HL-60/S4 treated with retinoic acid at 250 ng/mL for 4 days and 3 days (cell line): ENCODE measurements around the gene SECTM1.

Source experiments
- in situ Hi-C: fragments of 300-500 bp; cut with MboI; formaldehyde crosslinking; loops from 2 replicates; pipeline ENCODE4 v1.7.0; 2022; ENCODE audit warnings: low sequenced_read_pairs

SECTM1 gene

DNA sequence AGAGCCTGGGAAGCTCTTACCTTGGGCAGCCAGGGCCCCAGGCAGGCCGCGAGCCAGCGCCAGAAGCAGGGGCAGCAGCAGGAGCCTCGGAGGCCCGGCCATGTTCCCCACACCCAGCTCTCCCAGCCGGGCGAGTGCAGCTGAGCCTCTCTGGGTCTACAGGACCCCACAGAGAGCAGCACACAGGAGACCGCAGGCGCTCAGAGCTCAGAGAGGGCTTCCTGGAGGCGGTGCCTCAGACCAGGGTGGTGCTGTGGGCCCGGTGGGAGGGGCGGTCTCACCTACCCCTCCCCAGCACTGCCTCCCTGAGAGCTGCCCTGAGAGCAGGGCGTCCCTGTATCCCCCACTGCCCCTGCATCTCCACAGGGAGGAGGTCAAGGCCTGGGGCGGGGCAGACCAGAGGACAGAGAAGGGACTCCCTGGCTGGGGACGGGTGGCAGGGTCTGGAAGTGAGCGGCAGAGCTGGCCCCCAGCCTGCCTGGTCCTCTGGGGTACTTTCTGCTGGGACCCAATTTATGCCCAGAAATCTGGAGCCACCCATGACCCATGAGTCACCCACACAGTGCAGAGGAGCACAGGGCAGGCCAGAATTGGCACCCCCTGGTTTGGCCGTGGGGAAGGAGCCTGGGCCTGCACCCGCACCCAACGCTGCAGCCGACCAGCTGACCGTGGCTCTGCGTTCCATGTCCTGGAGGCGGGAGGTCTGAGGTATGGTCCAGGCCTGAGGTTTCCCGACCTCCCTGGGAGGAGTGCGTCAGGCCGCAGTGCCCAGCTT lies 16.0 kb downstream of the SECTM1 start, which contains the start of gene CD7:
CD7 (minus strand) TSS at position 215 of the 775 bp plus-strand sequence; CDS start at position 102, 113 bp downstream.
- in situ Hi-C loops, result no loop called here

DNA sequence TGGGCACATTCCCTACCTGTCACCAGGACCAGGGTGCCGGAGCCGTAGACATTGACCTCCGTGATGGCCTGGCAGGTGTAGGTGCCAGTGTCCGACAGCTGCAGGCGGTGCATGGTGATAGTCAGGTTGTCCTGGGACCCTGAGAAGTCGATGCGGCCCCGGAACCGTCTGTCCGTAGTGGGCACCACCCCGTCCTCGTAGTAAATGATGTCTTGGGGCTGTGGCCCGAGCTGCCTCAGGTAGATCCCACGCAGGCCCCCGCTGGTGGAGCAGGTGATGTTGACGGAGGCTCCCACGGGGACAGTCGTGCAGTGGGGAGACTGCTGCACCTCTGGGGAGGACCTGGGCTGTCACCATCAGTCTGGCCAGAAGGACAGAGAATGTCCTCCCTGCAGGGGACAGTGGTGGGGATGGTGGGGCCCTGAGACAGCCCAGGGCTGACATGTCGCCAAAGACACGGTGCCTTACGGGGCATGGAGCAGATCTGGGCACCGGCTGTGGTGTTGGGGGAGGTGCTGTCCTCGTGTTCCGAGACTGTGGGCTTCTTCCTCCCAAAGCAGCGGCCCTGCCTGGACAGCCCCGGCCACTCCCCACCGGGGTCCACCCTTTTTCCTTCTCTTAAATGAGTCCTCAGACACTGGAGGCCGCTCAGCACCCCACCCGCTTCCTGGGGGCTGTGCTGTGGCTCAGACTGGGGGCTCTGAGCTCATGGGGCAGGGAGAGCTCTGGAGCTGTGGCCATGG lies 16.7 kb downstream of the SECTM1 start:
- in situ Hi-C loops, result no loop called here

DNA sequence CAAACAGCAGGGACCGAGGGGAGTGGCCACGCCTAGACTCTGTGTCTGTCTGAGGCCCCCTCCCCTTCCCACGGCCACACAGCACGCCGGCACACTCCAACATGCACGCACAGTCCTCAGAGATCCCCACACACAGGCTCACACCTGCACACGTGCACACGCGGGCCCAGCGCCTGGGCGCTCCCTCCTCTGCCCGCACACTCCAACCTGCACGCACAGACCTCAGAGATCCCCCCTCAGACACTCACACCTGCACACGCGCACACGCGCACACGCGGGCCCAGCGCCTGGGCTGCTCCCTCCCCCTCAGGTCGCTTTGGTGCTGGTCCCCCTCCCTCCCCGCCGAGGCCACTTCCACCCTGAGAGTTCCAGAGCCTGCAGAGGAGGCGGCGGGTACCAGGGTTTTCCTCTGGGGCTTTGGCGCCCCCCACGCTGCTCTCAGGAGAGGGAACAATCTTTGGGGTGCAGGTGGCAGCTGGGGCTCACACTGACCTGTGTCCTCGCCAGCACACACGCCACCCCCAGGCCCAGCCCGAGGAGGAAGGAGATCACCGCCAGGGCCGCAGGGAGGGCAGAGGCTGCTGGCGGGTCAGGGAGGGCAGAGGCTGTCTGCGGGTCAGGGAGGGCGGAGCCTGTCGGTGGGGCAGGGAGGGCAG lies 17.7 kb downstream of the SECTM1 start:
- in situ Hi-C loops, result no loop called here

DNA sequence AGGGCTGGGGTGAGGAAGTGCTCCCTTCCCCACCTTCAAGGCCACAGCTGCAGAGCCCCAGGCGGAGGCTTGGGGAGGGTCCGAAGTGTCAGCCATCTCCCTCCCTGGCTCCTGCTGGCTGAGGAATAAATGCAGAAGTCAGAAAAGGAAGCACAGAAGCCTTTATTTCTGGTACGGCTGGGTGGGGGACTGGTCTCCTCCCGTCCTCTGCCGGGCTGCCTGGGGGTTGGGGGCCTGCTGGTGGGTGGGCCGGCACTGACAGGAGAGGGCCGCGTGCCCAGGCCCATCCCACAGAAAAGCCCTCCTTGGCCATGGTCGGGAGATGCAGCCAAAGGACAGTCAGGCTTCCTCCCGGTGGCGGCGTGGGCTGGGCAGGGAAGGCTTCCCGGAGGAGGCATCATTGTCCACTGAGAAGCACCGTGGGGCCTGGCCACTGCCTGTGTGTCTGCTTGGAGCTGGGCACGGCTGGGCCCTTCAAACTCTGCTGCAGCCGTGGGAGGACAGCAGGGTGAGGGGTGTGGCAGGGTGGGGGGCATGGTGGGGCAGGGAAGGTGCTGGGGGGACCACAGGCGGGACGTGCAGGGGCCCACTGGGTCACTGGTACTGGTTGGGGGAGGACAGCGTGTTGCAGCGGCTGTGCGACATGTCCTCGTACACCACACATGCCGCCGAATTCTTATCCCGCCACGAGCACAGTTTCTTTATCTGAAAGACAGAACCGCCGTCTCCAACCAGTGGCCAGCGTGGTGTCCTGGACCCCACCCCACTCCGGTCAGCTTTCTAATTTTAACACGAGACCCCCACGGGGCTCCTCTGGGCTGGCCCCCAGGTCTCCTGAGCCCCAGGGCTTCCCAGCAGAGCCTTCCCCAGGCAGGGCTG lies 18.6 kb downstream of the SECTM1 start:
- in situ Hi-C loops, result no loop called here

DNA sequence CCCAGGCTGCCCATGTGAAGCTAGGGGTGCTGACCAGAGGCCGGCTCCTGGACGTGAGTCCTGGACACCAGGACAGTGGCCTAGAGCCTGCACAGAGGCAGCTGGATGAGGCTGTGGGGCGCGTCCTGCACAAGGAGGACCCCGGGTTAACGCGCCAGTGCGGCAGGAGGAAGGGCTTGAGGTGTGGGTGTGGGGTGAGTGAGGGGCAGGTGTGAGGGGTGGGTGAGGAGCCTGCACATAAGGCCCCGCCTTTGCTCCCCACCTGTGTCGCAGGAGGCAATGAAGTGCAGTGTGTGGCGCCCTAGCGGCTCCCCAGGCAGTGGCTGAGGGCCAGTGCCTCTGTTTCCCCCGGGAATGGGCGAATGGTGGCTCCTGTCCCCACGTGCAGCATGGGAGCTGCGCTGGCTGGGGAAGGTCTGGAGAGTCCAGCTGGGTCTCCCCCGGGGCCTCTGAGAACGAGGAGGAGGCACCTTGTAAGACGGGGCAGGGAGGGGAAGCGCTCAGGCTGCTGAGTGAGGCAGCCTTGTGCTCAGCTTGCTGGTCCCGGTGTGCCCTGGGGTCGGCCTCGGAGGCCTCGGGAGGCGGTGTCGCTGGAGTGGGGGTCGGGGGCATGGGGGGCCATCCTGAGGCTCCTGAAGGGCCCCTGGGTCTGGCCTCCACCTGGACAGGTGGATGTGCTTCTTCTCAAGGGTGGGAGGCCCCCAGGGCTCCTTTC lies 19.4 kb downstream of the SECTM1 start:
- in situ Hi-C loops, result no loop called here

DNA sequence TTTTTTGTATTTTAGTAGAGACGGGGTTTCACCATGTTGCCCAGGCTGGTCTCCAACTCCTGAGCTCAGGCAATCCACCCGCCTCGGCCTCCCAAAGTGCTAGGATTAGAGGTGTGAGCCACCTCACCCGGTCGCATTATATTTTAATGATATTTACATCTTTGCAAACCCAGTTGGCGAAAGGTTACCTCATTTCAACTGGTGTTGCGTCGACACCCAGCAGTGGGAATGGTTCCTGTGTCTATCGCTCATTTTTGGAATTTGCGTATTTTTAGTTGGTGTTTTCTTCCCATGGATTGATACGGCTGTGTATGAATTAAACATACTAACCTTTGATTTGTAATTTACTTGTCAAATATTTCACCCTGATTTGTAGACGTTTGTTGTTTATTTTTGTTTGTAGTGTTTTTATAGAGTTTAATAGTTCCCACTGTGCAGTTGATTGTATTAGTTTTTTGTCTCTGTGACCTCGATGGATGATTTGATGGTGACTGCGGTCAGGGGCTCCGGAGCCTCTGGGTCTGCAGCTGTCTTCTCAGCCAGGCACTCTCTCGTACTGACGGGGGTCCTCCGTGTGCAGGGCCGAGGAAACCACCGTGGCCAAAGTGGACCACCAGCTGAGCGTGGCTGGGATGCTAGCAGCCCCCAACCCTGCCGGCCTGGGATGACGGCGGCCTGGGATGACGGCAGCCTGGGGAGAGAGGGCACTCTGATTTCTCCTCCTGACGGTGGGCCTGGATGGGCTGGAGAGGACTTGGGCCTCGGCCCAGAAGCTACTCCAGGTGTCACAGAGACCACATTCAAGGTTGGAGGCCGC lies 20.2 kb downstream of the SECTM1 start:
- in situ Hi-C loops, result no loop called here

DNA sequence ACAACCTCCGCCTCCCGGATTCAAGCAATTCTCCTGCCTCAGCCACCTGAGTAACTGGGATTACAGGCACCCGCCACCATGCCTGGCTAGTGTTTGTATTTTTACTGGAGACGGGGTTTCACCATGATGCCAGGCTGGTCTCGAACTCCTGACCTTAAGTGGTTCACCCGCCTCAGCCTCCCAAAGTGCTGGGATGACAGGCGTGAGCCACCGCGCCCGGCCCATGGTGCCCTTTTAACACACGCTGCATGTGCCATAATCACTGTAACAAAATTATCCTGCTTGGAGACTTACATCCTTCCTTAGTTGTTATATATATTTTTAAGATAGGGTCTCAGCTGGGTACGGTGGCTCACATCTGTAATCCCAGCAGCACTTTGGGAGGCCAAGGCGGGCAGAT lies 21.6 kb downstream of the SECTM1 start:
- in situ Hi-C loops, result no loop called here

DNA sequence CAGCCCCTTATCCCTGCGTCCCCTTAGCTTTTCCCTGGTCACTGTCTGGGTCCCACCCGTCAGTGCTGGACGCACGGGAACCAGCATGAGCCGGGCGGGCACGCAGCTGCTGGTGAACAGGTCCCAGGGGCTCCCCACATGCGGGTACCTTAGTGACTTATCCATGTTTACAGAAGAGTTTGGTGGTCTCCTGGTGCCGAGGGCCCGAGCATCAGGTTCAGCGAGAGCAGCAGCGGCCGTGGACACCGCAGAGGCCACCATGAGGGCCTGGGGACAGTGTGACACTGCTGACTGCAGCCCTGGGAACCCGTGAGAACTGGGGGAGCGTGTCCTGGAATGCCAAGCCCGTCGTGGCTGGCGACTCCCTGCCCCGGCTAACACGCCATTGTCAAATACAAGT lies 22.7 kb downstream of the SECTM1 start:
- in situ Hi-C loops, result no loop called here

DNA sequence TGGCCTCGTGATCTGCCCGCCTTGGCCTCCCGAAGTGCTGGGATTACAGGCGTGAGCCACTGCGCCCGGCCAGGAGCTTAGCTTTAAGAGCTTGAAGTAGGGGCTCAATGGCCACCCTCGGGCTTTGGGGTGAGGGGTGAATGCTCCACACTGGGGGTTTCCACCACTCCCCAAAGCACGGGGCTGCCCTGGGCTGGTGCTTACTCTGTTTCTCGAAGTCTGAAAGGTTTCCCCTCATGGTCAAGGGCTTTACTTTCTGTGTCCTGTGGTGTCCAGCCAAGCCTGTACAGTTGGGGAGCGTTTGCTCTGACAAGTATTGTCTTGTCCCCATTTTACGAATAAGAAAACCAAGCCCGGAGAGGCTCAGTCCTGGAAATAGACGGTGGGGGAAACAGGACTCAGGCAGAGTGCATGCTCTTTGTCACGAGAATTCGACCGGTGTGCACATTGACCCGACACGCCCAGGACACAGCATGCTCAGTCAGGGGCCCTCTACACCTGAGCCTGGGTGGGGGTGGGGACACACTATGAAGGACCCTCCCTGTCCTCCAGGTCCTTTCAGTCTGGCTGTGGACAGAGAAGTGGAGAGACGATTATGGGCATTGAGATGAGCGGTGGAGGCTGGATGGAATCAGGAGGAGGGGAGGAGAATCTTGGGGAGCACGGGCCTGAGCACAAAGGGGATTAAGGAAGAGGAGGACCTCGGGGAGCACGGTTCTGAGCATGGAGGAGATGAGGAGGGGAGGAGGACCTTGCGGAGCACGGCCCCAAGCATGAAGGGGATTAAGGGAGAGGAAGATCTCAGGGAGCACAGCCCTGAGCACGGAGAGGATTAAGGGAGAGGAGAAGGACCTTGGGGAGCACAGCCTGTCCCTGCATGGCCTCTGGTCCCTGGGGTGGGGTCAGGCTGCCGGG lies 23.7 kb downstream of the SECTM1 start:
- in situ Hi-C loops, result no loop called here

DNA sequence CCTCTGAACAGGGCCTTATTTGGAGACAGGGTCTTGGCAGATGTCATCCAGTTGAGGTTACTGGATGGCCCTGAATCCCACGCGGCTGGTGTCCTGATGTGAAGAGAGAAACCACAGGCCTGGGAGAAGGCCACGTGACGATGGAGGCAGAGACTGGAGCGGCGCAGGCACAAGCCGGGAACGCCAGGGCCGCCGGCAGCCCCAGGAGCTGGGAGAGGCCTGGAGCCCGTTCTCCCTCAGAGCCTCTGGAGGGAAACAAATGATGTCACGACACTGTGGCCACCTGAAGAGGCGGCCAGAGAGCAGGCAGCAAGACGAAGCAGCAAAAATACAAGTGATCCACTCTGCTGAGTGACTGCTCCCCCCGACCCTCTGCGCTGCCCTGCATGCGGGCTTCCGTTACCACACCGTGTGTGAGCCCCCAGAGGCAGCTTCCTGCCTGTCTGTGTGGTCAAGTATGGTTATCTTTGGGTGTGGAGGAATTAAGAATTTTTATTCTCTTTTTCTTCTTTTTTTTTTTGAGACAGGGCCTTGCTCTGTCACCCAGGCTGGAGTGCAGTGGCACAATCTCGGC lies 27.8 kb downstream of the SECTM1 start:
- in situ Hi-C loops, result no loop called here

DNA sequence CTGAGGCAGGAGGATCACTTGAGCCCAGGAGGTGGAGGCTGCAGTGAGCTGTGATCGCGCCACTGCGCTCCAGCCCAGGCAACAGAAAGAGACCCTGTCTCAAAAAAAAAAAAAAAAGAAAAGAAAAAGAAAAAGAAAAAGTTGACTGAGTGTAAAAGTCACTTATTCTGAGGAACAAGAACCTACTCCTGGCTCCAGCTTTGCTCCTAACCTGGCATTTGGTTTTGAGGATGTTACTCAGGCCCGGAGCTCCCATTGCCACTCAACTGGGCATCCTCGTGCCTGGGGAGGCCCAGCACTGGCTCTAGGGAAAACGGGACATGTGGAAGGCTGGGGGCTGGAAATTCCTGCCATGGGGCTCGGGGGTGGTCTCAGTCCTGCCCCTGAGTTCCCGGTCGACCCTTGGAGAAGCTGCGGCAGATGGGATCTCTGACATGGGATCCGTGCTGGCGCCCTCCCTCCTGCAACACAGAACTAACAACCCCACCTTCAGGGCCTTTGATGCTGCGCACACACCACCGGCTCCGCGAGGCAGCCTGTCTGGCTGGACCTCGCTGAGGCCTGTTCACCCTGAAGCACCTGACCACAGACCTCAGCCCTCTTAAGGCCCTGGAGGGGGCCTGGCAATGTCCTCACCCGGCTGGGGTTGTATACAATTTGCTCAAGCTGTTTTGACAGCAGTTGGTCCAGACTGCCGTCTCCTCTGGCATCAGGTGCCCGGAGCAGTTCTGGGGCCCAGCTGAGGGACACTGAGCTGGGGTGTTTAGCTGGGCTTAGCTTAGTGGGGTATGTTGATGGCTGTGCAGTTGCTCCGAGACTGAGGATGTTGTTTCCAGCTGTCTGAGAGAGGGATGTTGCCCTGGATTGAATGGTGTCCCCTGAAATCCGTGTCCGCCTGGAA lies 28.5 kb downstream of the SECTM1 start:
- in situ Hi-C loops, result no loop called here

DNA sequence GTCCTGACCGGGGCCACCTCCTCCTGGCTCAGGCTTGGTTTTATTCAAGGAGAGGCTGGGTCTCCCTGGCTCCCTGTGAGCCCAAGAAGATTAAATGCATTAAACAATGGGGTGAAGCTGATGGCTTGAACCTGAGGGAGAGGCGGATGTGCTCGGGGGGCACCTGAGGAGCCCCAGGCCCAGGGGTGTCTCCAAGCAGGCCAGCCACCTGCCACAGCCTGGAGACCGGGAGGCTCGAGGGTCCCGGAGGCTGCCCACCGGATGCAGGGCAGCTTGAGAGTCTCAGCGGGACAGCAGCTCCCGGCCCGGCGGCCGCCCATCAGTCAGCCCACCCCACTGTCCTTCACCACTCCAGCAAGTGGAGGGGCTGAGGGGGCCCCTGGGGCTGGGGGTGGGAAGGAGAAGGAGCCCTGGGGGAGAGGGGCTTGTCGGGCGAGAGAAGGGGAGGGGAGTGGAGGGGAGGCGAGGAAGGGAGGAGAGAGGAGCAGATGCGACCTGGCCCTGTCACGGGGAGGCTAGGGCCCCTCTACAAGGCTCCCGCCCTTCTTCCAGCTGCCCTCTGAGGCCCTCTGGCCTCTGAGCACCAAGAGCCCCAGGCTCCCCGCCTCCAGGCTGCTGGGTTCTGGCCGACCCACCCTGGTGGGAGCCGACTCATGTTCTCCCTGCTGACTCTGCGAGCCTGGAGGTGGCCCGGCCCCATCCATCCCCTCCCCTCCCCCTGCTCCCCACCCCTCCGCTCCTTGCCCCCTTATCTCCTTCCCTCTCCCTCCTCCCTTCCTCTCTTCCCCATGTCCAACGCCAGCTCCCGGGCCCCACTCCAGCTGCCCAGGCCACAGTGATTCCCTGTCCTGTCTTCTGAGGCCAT lies 29.4 kb downstream of the SECTM1 start:
- in situ Hi-C loops, result no loop called here

DNA sequence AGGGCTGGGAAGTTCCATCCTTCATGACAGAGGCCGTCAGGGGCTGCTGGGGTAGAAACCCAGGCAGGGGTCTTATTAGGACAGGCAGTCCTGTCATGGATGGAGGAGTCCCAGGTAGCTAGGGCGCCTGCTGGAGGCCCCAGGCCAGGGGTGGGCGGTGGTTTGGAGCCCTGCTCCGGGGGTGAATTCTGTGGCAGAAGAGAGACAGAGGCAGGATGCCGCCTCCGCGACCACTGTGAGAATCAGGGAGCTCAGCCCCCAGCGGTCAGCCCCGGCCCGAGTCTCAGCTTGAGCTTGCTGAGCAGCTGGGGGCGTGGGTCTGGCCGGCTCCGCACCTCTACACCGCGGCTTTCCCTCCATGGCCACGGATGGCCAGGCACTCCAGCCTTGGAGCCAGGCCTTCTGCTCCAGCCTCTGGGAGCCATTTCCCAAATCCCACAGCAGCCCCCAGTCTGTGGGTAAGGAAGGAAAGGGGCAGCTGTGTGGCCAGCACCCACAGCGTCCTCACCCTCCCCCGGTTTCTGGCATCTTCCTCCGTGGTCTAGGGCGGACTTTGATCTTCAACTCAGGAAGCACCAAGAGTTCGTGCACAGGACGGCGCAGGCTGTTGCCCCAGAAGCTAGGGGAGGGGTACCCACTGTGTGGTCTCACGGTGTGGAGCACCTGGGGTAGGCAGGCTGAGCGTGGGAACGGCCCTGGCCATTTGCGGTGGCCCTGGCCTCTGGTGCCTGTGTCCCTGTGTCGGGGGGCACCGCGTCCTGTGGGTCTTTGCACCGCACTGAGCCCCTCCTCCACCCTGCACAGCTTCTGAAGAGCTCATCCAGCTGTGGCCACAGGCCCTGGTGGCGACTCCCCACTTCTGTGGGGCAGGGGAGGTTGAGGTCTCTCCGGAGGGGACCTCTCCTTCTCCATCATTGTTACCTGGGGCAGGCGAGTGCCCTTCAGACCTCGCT lies 30.3 kb downstream of the SECTM1 start:
- in situ Hi-C loops, result no loop called here

DNA sequence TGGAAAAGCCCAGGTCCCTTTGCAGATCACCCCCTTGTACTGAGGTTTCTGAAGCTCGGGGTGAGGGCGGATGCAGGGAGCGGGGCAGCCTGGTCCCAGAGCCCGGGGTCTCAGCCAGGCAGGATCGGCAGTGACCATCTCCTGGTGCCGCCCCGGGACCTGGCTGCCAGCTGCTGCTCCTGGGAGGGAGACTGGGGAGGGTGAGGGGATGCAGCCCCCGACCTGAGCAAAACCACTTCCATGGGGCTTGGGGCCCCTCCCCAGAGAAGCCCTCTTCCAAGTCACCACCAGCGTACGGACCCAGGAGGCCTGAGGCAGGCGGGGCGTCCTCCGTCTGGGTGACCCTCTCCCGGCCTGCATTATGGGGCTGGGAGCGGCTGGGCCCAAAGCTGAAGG lies 31.0 kb downstream of the SECTM1 start:
- in situ Hi-C loops, result no loop called here
